SK-N-SH (cell line): ENCODE data around the gene DLGAP5. TPM values are rescaled to one million over a fixed set of nuclear protein-coding genes. Genes with fewer than 3 reads are reported as not detected.

Experiments used
- CTCF ChIA-PET: fragments of 300-600, 350-600 bp; formaldehyde crosslinking; extraction: SDS; loops from one replicate; lab custom pipeline; 2021; lab: Yijun Ruan, JAX
- POLR2A ChIA-PET: fragments of 350-600 bp; sonication (Branson Sonifier 250); formaldehyde crosslinking; extraction: SDS; loops from one replicate; lab custom pipeline; 2020; ENCODE audit warnings: antibody characterized with exemption, inconsistent platforms; lab: Yijun Ruan, JAX
- DNase-seq: peaks from one replicate; pipeline ENCODE4 v3.0.0; 2012
- H2AFZ ChIP-seq: fragments of 200-600 bp; sonication (generic); 2 replicates; pipeline ENCODE4 v1.8.1; 2016; ENCODE audit warnings: antibody characterized with exemption, mild to moderate bottlenecking, low read depth
- H3F3A ChIP-seq: fragments of 200-600 bp; sonication (generic); replicated peaks from 2 replicates; pipeline ENCODE3; 2016; ENCODE audit warnings: antibody characterized with exemption, mild to moderate bottlenecking; ENCODE audit not compliant: insufficient read depth
- H3K27ac ChIP-seq, 2 experiments: fragments of 200-500 bp in 1 of 2; fragments of 200-600 bp in 1 of 2; sonication (Bioruptor generic) in 1 of 2; sonication (generic), shearing (Covaris generic) in 1 of 2; 2 replicates each; pipeline versions ENCODE4 v1.5.1 to v1.6.1; 2014 to 2016; ENCODE audit warnings: low read depth in 2 of 2, inconsistent platforms in 1 of 2, low read length in 1 of 2, mild to moderate bottlenecking in 1 of 2, mixed read lengths in 1 of 2
- H3K27me3 ChIP-seq: fragments of 200-600 bp; sonication (generic), shearing (Covaris generic); 2 replicates; pipeline ENCODE4 v1.6.1; 2016; ENCODE audit warnings: mixed run types; ENCODE audit not compliant: insufficient read depth
- H3K36me3 ChIP-seq, 2 experiments: fragments of 200-500 bp in 1 of 2; fragments of 200-600 bp in 1 of 2; sonication (Bioruptor generic) in 1 of 2; sonication (generic) in 1 of 2; replicated peaks in 1 of 2; 2 replicates each; pipeline versions ENCODE3 to v1.5.1; 2014 to 2016; ENCODE audit warnings: low read length in 1 of 2, mild to moderate bottlenecking in 1 of 2; ENCODE audit not compliant: insufficient read depth in 2 of 2, control insufficient read depth in 1 of 2
- H3K4me1 ChIP-seq, 2 experiments: fragments of 200-500 bp in 1 of 2; fragments of 200-600 bp in 1 of 2; sonication (Bioruptor generic) in 1 of 2; sonication (generic), shearing (Covaris generic) in 1 of 2; 2 replicates each; pipeline versions ENCODE4 v1.5.1 to v1.6.1; 2014 to 2016; ENCODE audit warnings: low read depth in 1 of 2, low read length in 1 of 2, mixed run types in 1 of 2; ENCODE audit not compliant: insufficient read depth in 2 of 2, control insufficient read depth in 1 of 2
- H3K4me2 ChIP-seq: fragments of 200-600 bp; sonication (generic), shearing (Covaris generic); 2 replicates; pipeline ENCODE4 v1.6.1; 2017; ENCODE audit warnings: mixed run types
- H3K4me3 ChIP-seq, 2 experiments: fragments of 200-500 bp in 1 of 2; fragments of 200-600 bp in 1 of 2; sonication (Bioruptor generic) in 1 of 2; sonication (generic), shearing (Covaris generic) in 1 of 2; 2 replicates each; pipeline versions ENCODE4 v1.5.1 to v1.8.1; 2014 to 2016; ENCODE audit warnings: low read depth in 2 of 2, inconsistent platforms in 1 of 2, low read length in 1 of 2, mild to moderate bottlenecking in 1 of 2, mixed read lengths in 1 of 2, moderate library complexity in 1 of 2
- H3K79me2 ChIP-seq: fragments of 200-600 bp; sonication (generic); 2 replicates; pipeline ENCODE4 v1.8.1; 2017; ENCODE audit warnings: mild to moderate bottlenecking; ENCODE audit not compliant: insufficient read depth
- H3K9ac ChIP-seq: fragments of 200-600 bp; sonication (generic); 2 replicates; pipeline ENCODE4 v1.6.1; 2017; ENCODE audit warnings: mixed run types
- H3K9me2 ChIP-seq: fragments of 200-600 bp; sonication (generic); 2 replicates; pipeline ENCODE4 v1.6.1; 2017; ENCODE audit warnings: mixed run types
- H3K9me3 ChIP-seq: fragments of 200-600 bp; sonication (generic); 2 replicates; pipeline ENCODE4 v1.6.1; 2017; ENCODE audit warnings: mixed run types, mild to moderate bottlenecking, moderate library complexity
- H4K20me1 ChIP-seq: fragments of 200-600 bp; sonication (generic); 2 replicates; pipeline ENCODE4 v1.6.1; 2017; ENCODE audit warnings: mild to moderate bottlenecking, mixed run types; ENCODE audit not compliant: insufficient read depth
- CHD2 ChIP-seq: fragments of 150-350 bp; IDR thresholded peaks from 2 replicates; pipeline ENCODE4 v1.6.1; 2018; ENCODE audit warnings: low read length; ENCODE audit not compliant: partially characterized antibody
- CTCF ChIP-seq: fragments of 200-600 bp; sonication (generic); IDR thresholded peaks from 2 replicates; pipeline ENCODE4 v1.6.1; 2017; ENCODE audit warnings: antibody characterized with exemption, mild to moderate bottlenecking, moderate library complexity
- ELF1 ChIP-seq: IDR thresholded peaks from 2 replicates; pipeline ENCODE4 v1.4.0; 2012
- EP300 ChIP-seq, 2 experiments: IDR thresholded peaks; 2 replicates each; pipeline versions ENCODE4 v1.4.0 to v1.6.1; 2012; ENCODE audit warnings: borderline replicate concordance in 1 of 2, low read depth in 1 of 2, low read length in 1 of 2
- FOSL2 ChIP-seq: IDR thresholded peaks from 2 replicates; pipeline ENCODE4 v1.4.0; 2012; ENCODE audit warnings: low read depth, mild to moderate bottlenecking, moderate library complexity, borderline replicate concordance
- FOXM1 ChIP-seq: IDR thresholded peaks from 2 replicates; pipeline ENCODE4 v1.4.0; 2012; ENCODE audit warnings: low read depth, mild to moderate bottlenecking
- GABPA ChIP-seq: IDR thresholded peaks from 2 replicates; pipeline ENCODE4 v1.4.0; 2012; ENCODE audit warnings: low read depth, mild to moderate bottlenecking
- JUND ChIP-seq: IDR thresholded peaks from 2 replicates; pipeline ENCODE4 v1.4.0; 2012
- MEF2A ChIP-seq: IDR thresholded peaks from 2 replicates; pipeline ENCODE4 v1.4.0; 2012; ENCODE audit warnings: low read depth, borderline replicate concordance
- MXI1 ChIP-seq: IDR thresholded peaks from 2 replicates; pipeline ENCODE4 v1.6.1; 2012; ENCODE audit warnings: mild to moderate bottlenecking, low read depth, low read length, improper control_type of control experiment
- NFIC ChIP-seq: IDR thresholded peaks from 2 replicates; pipeline ENCODE4 v1.4.0; 2012; ENCODE audit warnings: borderline replicate concordance
- NRF1 ChIP-seq: IDR thresholded peaks from 2 replicates; pipeline ENCODE4 v1.6.1; 2012; ENCODE audit warnings: low read depth, mild to moderate bottlenecking, low read length
- PBX3 ChIP-seq: IDR thresholded peaks from 2 replicates; pipeline ENCODE4; 2012
- POLR2AphosphoS5 ChIP-seq: IDR thresholded peaks from 2 replicates; pipeline ENCODE4 v1.6.1; 2012; ENCODE audit warnings: low read depth, low read length
- RAD21 ChIP-seq: IDR thresholded peaks from 2 replicates; pipeline ENCODE4 v1.6.1; 2012; ENCODE audit warnings: mild to moderate bottlenecking, low read length
- RCOR1 ChIP-seq: fragments of 150-350 bp; IDR thresholded peaks from 2 replicates; pipeline ENCODE4 v1.6.1; 2017; ENCODE audit warnings: antibody characterized with exemption, low read length
- RXRA ChIP-seq: IDR thresholded peaks from 2 replicates; pipeline ENCODE4 v1.4.0; 2012; ENCODE audit warnings: low read depth, mild to moderate bottlenecking, borderline replicate concordance
- SIN3A ChIP-seq: IDR thresholded peaks from 2 replicates; pipeline ENCODE4 v1.6.1; 2012; ENCODE audit warnings: low read depth, mild to moderate bottlenecking, low read length, moderate library complexity, borderline replicate concordance
- SMC3 ChIP-seq: IDR thresholded peaks from 2 replicates; pipeline ENCODE4 v1.6.1; 2012; ENCODE audit warnings: low read depth, low read length, improper control_type of control experiment
- TAF1 ChIP-seq: IDR thresholded peaks from 2 replicates; pipeline ENCODE4 v1.6.1; 2012; ENCODE audit warnings: low read depth, mild to moderate bottlenecking, low read length, moderate library complexity, borderline replicate concordance
- TEAD4 ChIP-seq: IDR thresholded peaks from 2 replicates; pipeline ENCODE4 v1.4.0; 2012; ENCODE audit warnings: mild to moderate bottlenecking, borderline replicate concordance; ENCODE audit not compliant: insufficient read depth
- USF2 ChIP-seq: fragments of 150-350 bp; IDR thresholded peaks from 2 replicates; pipeline ENCODE4 v1.6.1; 2017; ENCODE audit warnings: antibody characterized with exemption, low read length, low read depth, borderline replicate concordance
- ZBTB33 ChIP-seq: IDR thresholded peaks from 2 replicates; pipeline ENCODE4 v1.4.0; 2012; ENCODE audit warnings: low read depth, borderline replicate concordance
- WGBS: methylation state at CpG from one replicate; pipeline ENCODE4 v1.1.6; 2017; ENCODE audit warnings: low lambda C conversion rate; 5-methylcytosine and 5-hydroxymethylcytosine counted together
- polyA plus RNA-seq, 3 experiments: library from polyadenylated mRNA; depleted of rRNA; stranded (reverse); fragments of >200 nt; gene quantifications; 2 replicates each; pipeline ENCODE4 v1.2.3, GENCODE V29; 2012

Gene DLGAP5
- polyA plus RNA-seq (2012; rRNA removed): 6.2 and 6.4 TPM in 2 replicates
- 8.8 and 11.0 TPM in 2 replicates for polyA plus RNA-seq (2012; cell fraction: cytosol; rRNA removed)
- polyA plus RNA-seq (2012; cell fraction: nucleus; rRNA removed): 2.9 and 7.2 TPM in 2 replicates

GRCh38 chr14:55191203-55192053 is at the start of gene DLGAP5:
DLGAP5 (minus strand) TSS chr14:55191585; CDS start chr14:55189179, 2,406 bp downstream.
- Histone ChIP-seq H2AFZ (peak within 1 kb of the TSS; percentile 95), H3K36me3 (peaks cover 0 to 3% of the 10 kb centered on the region in 2 experiments), H3K9ac (peak within 1 kb of the TSS; percentile 63), H3K9me3 (no peaks in the 10 kb centered on the region), H4K20me1 (no peaks in the 10 kb centered on the region), H3K79me2 (peaks cover 49% of the 10 kb centered on the region), H3K27me3 (no peaks in the 10 kb centered on the region), H3K4me2 (peak within 1 kb of the TSS; percentile 83), H3K27ac (peak within 1 kb of the TSS; percentile 30 to 40), H3K9me2 (no peaks in the 10 kb centered on the region), H3K4me3 (peak within 1 kb of the TSS; percentile 79 to 92), H3K4me1 (peaks cover 12 to 13% of the 10 kb centered on the region in 2 experiments), H3F3A (peaks cover 3% of the 10 kb centered on the region)
- ChIA-PET CTCF (interaction anchor here (0.6 to 0.9 kb wide), 4 partner anchors 21 to 325 kb away, joined by 3 to 6 read pairs (median 3); partner anchors contain the start of gene MAPK1IP1L), POLR2A (no interaction called here)
- 2% methylated on average over 40 of the region's 46 CpGs for WGBS
- DNase-seq: peak; percentile 91
- no peak for TF ChIP-seq EP300 (IDR thresholded peaks at IDR 0.05; ENCODE audit: borderline replicate concordance in 1 of 2, low read depth in 1 of 2, low read length in 1 of 2)
- peak; percentile 95 for TF ChIP-seq MXI1
- TF ChIP-seq JUND: no peak
- 0 out of 2 replicates have a peak, but pooled peaks have one; percentile 53 for TF ChIP-seq ELF1
- peak; percentile 89 for TF ChIP-seq GABPA
- TF ChIP-seq PBX3: peak; percentile 98
- TF ChIP-seq MEF2A: no peak
- no peak for TF ChIP-seq RAD21
- no peak for TF ChIP-seq USF2
- no peak for TF ChIP-seq ZBTB33
- TF ChIP-seq POLR2AphosphoS5: peak; percentile 76
- TF ChIP-seq CTCF: no peak
- no peak for TF ChIP-seq RXRA
- TF ChIP-seq FOXM1: peak; percentile 78
- no peak for TF ChIP-seq TEAD4
- TF ChIP-seq NFIC: no peak
- peak; percentile 93 for TF ChIP-seq CHD2
- no peak; the same call in 1 of the 2 replicates for TF ChIP-seq TAF1
- peak; percentile 99 for TF ChIP-seq SIN3A
- no peak for TF ChIP-seq FOSL2
- TF ChIP-seq SMC3: no peak
- no peak for TF ChIP-seq RCOR1
- TF ChIP-seq NRF1: no peak
